Kidney (tissue), 14 donors: ENCODE data around the gene DNAJC18. TPM values are rescaled to one million over a fixed set of nuclear protein-coding genes. Genes with fewer than 3 reads are reported as not detected.

ENCODE experiments used
- DNase-seq, 5 donors: peaks; one replicate each; pipeline ENCODE4 v3.0.0-alpha.2; 2013 to 2020
- FAIRE-seq: peaks from 2 replicates; lab custom pipeline; 2012; peaks lifted over from hg19 to GRCh38; lab: Jason Lieb, UNC
- H3K27ac ChIP-seq, 2 donors: one replicate each; pipeline ENCODE4 v1.7.0; 2013; ENCODE audit warnings: low read depth in 2 of 2, low read length in 2 of 2, inconsistent platforms in 1 of 2
- H3K27me3 ChIP-seq: one replicate; pipeline ENCODE4 v1.7.1; 2013; ENCODE audit warnings: low read length, inconsistent platforms; ENCODE audit not compliant: control insufficient read depth, insufficient read depth
- H3K36me3 ChIP-seq, 3 donors: one replicate each; pipeline versions ENCODE4 v1.7.0 to v1.7.1; 2013; ENCODE audit warnings: low read length in 3 of 3, control low read depth in 1 of 3, inconsistent platforms in 1 of 3; ENCODE audit not compliant: insufficient read depth in 3 of 3, control insufficient read depth in 2 of 3
- H3K4me1 ChIP-seq, 3 donors: one replicate each; pipeline versions ENCODE4 v1.7.0 to v1.7.1; 2013; ENCODE audit warnings: low read length in 3 of 3, inconsistent platforms in 1 of 3, low read depth in 1 of 3; ENCODE audit not compliant: control insufficient read depth in 2 of 3, insufficient read depth in 2 of 3
- H3K4me3 ChIP-seq, 3 donors: one replicate each; pipeline versions ENCODE4 v1.7.0 to v1.8.1; 2013; ENCODE audit warnings: low read length in 3 of 3, control low read depth in 1 of 3, inconsistent platforms in 1 of 3
- H3K9ac ChIP-seq, 3 donors: one replicate each; pipeline versions ENCODE4 v1.7.0 to v1.7.1; 2013; ENCODE audit warnings: low read length in 3 of 3, control low read depth in 1 of 3, inconsistent platforms in 1 of 3
- H3K9me3 ChIP-seq, 3 donors: one replicate each; pipeline versions ENCODE4 v1.7.0 to v1.7.1; 2013; ENCODE audit warnings: low read length in 3 of 3, control low read depth in 1 of 3, inconsistent platforms in 1 of 3; ENCODE audit not compliant: control insufficient read depth in 2 of 3, insufficient read depth in 1 of 3
- intact Hi-C: fragments of 100-400 bp; cut with DNase I; formaldehyde crosslinking; loops from one replicate; pipeline ENCODE4 v1.11.1; 2022
- polyA plus RNA-seq: library from polyadenylated mRNA; stranded (reverse); fragments of 350-450 nt; fragmentation: Illumina TruSeq; extraction: RNeasy Lipid Tissue Mini Kit (QIAGEN cat#74804); gene quantifications from one replicate; pipeline ENCODE4 v1.2.3, GENCODE V29; 2014; ENCODE audit warnings: low read depth, low replicate concordance; ENCODE audit not compliant: insufficient read depth
- total RNA-seq: library from RNA; stranded (reverse); fragmentation: NEBNext Ultra II Directional; extraction: Animal tissue kit (Norgen Biotek cat#: 25700); gene quantifications from one replicate; pipeline ENCODE4 v1.2.1, GENCODE V29; 2021
- TF ChIP-seq, protein P1 (sequence below): IDR thresholded peaks from 3 replicates; pipeline ENCODE4 v1.5.1; 2012; ENCODE audit warnings: mild to moderate bottlenecking, moderate library complexity, borderline replicate concordance; ENCODE audit not compliant: insufficient read depth; ENCODE audit errors: extremely low read depth
- donor health status: control.
- donor health status: control.
- donor health status: control.
- donor health status: control.
- donor health status: control.
- donor health status: DM: yes; HTN: yes; CAD: no.
- donor health status: Normal renal cell carcinoma (clear cell type).

The DNAJC18 gene
- total and polyA plus RNA-seq, 2 donors from 2014 or later: 3.9 to 13.7 TPM

- TF ChIP-seq, protein P1, sequence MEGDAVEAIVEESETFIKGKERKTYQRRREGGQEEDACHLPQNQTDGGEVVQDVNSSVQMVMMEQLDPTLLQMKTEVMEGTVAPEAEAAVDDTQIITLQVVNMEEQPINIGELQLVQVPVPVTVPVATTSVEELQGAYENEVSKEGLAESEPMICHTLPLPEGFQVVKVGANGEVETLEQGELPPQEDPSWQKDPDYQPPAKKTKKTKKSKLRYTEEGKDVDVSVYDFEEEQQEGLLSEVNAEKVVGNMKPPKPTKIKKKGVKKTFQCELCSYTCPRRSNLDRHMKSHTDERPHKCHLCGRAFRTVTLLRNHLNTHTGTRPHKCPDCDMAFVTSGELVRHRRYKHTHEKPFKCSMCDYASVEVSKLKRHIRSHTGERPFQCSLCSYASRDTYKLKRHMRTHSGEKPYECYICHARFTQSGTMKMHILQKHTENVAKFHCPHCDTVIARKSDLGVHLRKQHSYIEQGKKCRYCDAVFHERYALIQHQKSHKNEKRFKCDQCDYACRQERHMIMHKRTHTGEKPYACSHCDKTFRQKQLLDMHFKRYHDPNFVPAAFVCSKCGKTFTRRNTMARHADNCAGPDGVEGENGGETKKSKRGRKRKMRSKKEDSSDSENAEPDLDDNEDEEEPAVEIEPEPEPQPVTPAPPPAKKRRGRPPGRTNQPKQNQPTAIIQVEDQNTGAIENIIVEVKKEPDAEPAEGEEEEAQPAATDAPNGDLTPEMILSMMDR: no peak
- Histone ChIP-seq H3K36me3 (no peaks in the 10 kb centered on the region), H3K4me1 (no peaks in the 10 kb centered on the region), H3K9ac (no peak overlapping the region), H3K27me3 (no peaks in the 10 kb centered on the region), H3K27ac (no peak overlapping the region), H3K9me3 (no peaks in the 10 kb centered on the region), H3K4me3 (no peak overlapping the region)
- intact Hi-C loops: no loop called here
- DNase-seq (no peak), FAIRE-seq (no peak)
Observed at GRCh38 chr5:139451878-139452660, 12.7 kb upstream of the DNAJC18 start.

DNA sequence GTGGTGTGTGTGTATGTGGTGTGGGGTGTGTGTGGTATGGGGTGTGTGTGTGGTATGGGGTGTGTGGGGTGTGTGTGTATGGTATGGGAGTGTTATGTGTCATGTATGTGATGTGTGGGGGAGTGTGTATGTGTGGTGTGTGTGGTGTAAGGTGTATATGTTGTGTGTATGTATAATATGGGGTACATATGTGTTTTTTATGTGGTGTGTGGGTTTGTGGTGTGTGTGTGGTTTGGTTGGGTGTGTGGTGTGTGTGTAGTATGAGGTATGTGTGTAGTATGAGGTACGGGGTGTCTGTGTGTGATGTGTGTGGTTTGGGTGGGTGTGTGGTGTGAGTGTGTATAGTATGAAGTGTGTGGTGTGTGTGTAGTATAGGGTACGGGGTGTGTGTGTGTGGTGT lies 11.9 kb upstream of the DNAJC18 start:
- Histone ChIP-seq H3K36me3 (no peaks in the 10 kb centered on the region), H3K9ac (no peak overlapping the region), H3K27ac (no peak overlapping the region), H3K4me3 (no peak overlapping the region), H3K27me3 (no peaks in the 10 kb centered on the region), H3K4me1 (no peaks in the 10 kb centered on the region), H3K9me3 (no peaks in the 10 kb centered on the region)
- FAIRE-seq (no peak), DNase-seq (no peak)
- TF ChIP-seq, protein P1: no peak
- intact Hi-C loops: no loop called here

DNA sequence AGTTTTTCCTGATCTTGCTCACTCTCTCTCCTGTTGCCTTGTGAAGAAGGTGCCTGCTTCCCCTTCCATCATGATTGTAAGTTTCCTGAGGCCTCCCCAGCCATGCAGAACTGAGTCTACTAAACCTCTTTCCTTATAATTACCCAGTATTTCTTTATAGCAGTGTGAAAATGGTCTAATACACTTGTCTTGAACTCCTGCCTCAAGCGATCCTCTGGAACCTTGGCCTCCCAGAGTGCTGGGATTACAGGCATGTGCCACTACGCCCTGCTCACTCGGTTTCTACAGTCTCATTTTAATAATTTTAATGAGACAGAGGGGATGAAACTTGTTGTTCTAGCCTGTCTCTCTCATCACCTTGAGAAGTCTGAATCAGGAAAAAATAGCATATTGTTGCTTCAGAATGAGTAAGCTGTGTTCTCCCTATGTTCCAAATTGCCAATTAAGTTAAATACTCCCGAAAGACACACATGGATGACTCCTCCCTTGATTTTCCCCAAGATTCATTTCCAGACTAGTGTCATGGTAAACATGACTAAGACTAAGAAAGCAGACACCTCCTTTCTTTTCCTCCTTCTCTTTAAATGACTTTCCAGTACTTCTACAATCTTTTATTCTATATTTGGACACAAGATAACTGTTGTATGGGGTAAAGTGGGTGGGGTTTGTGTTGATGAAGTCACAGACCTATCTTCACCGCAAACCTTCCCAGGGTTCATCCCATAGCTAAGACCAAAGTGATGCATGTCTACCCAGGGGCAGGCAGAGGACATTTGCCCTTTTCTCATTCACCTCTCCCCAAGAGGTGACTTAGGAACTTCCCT lies 7.8 kb upstream of the DNAJC18 start:
- TF ChIP-seq, protein P1: no peak
- H3K27me3 ChIP-seq: no peaks in the 10 kb centered on the region
- H3K27ac ChIP-seq: no peak overlapping the region
- no peak overlapping the region for H3K9ac ChIP-seq
- H3K36me3 ChIP-seq: no peaks in the 10 kb centered on the region
- no peaks in the 10 kb centered on the region for H3K4me1 ChIP-seq
- no peaks in the 10 kb centered on the region for H3K9me3 ChIP-seq
- FAIRE-seq: no peak
- intact Hi-C loops: no loop called here
- no peak for DNase-seq
- H3K4me3 ChIP-seq: no peak overlapping the region
